SU-DHL-6 (cell line): ENCODE measurements around the gene BCKDHB.

Experiments
- CTCF ChIP-seq: fragments of 200-600 bp; sonication (generic); IDR thresholded peaks from one replicate; pipeline ENCODE4 v1.5.1; 2017; ENCODE audit warnings: antibody characterized with exemption, mild to moderate bottlenecking, low read length, moderate library complexity; ENCODE audit not compliant: insufficient read depth, poor library complexity, severe bottlenecking
- EZH2phosphoT487 ChIP-seq: fragments of 200-600 bp; sonication (generic), shearing (Covaris generic); conservative IDR thresholded peaks from 2 replicates; pipeline ENCODE4 v1.6.1; 2018; ENCODE audit warnings: mild to moderate bottlenecking, antibody characterized with exemption, low read length, moderate library complexity, mixed read lengths

GRCh38 chr6:80335121-80335531 is 228.7 kb downstream of the BCKDHB start:
- TF ChIP-seq CTCF (no peak), EZH2phosphoT487 (no peak)
